Heart left ventricle (tissue), 13 donors: ENCODE measurements around the gene GRM7.

Source experiments
- POLR2A ChIP-seq, 2 donors: fragments of 450-650 bp; IDR thresholded peaks; one replicate each; pipeline ENCODE4 v1.6.1; 2017; ENCODE audit warnings: antibody characterized with exemption in 2 of 2, mild to moderate bottlenecking in 2 of 2, moderate library complexity in 2 of 2
- TF ChIP-seq, protein P1 (sequence below), 12 donors: fragments of 200-600 bp; sonication (generic) in 4 of 12; IDR thresholded peaks; one replicate each; pipeline versions ENCODE4 v1.5.0 to v1.8.0; 2018 to 2022; ENCODE audit warnings: antibody characterized with exemption in 12 of 12, mild to moderate bottlenecking in 5 of 12
- donor health status: ischemic (EF 13 %, LVEDD 7.1; RV severe dilation, severe dysfunction).
- donor health status: DM: no; HTN: yes; CAD: no.
- donor health status: DM: no; HTN: no; CAD: no.
- donor health status: ischemic (EF 25% LVEDD 6.9; RV normal size, moderate dysfunction).
- donor health status: ischemic (EF 25% LVEDD 5.7; RV mildly dilated, moderate dysfunction).
- donor health status: ischemic (EF 35%, LVEDD 5.7; RV mildly dilated, moderate dysfunction).
- donor health status: nonischemic (EF 11% LVEDD 7.7; RV severe dilation, severe dysfunction).
- donor health status: DM: yes; HTN: yes; CAD: no.
- donor health status: PGD.
- donor health status: ischemic (EF 29% LVEDD 5.4; RV normal size, mild dysfunction).
- donor health status: nonischemic (EF 23%, LVEDD 6.1; RV moderate dilation, normal function).

DNA sequence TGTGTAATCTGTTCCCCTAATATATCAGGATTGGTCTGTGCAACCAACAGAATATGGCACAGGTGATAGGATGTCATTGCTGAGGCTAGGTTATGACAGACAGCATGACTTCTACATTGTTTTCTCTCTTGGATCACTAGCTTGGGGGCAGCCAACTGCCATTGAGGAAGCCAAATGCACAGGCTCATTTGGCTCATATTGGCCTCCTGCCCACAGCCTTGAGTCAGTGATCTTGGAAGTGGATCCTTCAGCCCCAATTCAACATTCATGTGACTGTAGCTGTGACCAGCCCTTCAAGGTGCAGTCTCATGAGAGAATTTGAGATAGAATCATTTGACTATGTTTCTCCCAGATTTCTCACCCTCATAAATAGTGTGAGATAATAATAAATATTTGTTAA is 675.6 kb downstream of the GRM7 start:
- no peak for TF ChIP-seq POLR2A (IDR thresholded peaks at IDR 0.05)
- TF ChIP-seq, protein P1, sequence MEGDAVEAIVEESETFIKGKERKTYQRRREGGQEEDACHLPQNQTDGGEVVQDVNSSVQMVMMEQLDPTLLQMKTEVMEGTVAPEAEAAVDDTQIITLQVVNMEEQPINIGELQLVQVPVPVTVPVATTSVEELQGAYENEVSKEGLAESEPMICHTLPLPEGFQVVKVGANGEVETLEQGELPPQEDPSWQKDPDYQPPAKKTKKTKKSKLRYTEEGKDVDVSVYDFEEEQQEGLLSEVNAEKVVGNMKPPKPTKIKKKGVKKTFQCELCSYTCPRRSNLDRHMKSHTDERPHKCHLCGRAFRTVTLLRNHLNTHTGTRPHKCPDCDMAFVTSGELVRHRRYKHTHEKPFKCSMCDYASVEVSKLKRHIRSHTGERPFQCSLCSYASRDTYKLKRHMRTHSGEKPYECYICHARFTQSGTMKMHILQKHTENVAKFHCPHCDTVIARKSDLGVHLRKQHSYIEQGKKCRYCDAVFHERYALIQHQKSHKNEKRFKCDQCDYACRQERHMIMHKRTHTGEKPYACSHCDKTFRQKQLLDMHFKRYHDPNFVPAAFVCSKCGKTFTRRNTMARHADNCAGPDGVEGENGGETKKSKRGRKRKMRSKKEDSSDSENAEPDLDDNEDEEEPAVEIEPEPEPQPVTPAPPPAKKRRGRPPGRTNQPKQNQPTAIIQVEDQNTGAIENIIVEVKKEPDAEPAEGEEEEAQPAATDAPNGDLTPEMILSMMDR (IDR thresholded peaks at IDR 0.05) = no peak
